OCI-LY1 (cell line): ENCODE data around the gene CDH13.

Source experiments
- CTCF ChIP-seq: fragments of 200-600 bp; sonication (generic), shearing (Covaris generic); IDR thresholded peaks from 2 replicates; pipeline ENCODE4 v1.5.1; 2017; ENCODE audit warnings: mild to moderate bottlenecking, antibody characterized with exemption, low read length, moderate library complexity, mixed read lengths
- EZH2 ChIP-seq: fragments of 200-600 bp; sonication (generic), shearing (Covaris generic); IDR thresholded peaks from 2 replicates; pipeline ENCODE4 v1.8.0; 2017; ENCODE audit warnings: borderline replicate concordance, mixed run types, mild to moderate bottlenecking, antibody characterized with exemption, low read length, moderate library complexity, mixed read lengths

DNA sequence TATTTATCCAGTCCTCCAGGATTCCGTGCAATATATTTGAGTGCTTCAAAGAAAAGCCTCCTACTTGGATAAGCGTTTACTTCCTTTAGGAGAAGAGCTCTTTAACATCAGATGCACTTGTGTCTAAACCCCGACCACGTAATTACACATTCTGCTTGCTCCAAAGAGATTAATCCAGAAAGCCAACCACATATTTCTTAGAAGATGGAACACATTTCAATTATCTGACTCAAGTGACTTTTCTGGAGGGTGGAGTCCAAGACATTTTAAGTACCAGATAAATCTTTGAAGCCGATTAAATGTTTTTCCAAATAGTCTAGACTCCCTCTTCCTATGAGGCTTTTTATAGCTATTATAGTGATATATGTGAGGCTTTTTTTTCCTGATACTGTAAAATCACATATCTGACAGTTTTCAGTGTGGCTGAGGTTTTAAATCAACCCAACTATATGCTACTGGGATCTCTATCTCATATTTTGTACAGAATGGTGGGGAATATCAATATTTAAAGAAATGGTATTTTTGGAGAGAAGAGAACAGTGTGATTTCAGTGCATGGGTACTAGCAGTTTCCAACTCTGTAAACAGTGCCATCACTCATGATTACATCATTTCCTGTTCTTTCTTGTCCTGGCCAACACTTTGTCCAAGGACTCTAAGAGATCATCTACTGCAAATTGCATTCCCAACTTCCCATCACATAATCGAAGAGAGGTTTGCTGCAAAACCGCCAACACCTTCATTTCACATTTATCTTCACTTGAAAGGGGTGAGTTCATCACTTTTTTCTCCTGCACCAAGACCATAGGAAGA lies 988.6 kb downstream of the CDH13 start:
- TF ChIP-seq CTCF (no peak), EZH2 (no peak)
